Testis (tissue), 2 donors: ENCODE measurements around the gene ATOSA.

Experiments used
- CTCF ChIP-seq, 3 experiments: fragments of 450-650 bp in 2 of 3; fragments of 200-600 bp in 1 of 3; sonication (generic) in 1 of 3; IDR thresholded peaks; one replicate each; pipeline ENCODE4 v1.5.1; 2016 to 2019; ENCODE audit warnings: antibody characterized with exemption in 3 of 3, mild to moderate bottlenecking in 2 of 3, moderate library complexity in 1 of 3
- POLR2A ChIP-seq: fragments of 450-650 bp; IDR thresholded peaks from one replicate; pipeline ENCODE4 v1.6.1; 2017; ENCODE audit warnings: antibody characterized with exemption, mild to moderate bottlenecking, moderate library complexity

GRCh38 chr15:52697051-52697450 lies 17.9 kb upstream of the ATOSA start:
- TF ChIP-seq POLR2A: no peak
- no peak for TF ChIP-seq CTCF (IDR thresholded peaks at IDR 0.05)
